Glutamatergic neuron (in vitro differentiated cells): ENCODE data around the gene KRTAP10-1. TPM values are rescaled to one million over a fixed set of nuclear protein-coding genes. Genes with fewer than 3 reads are reported as not detected.

Experiments used
- DNase-seq: peaks from one replicate; pipeline ENCODE4 v3.0.0; 2022
- H3K27ac Mint-ChIP-seq: one replicate; pipeline ENCODE4 v1.8.0; 2020; ENCODE audit warnings: mild to moderate bottlenecking, mixed read lengths, inconsistent platforms; ENCODE audit not compliant: unreplicated experiment
- H3K27me3 Mint-ChIP-seq: one replicate; pipeline ENCODE4 v1.8.0; 2020; ENCODE audit warnings: mild to moderate bottlenecking, moderate library complexity, mixed read lengths, inconsistent platforms; ENCODE audit not compliant: unreplicated experiment
- H3K36me3 Mint-ChIP-seq: one replicate; pipeline ENCODE4 v1.8.0; 2020; ENCODE audit warnings: mild to moderate bottlenecking, mixed read lengths, inconsistent platforms; ENCODE audit not compliant: unreplicated experiment
- H3K4me1 Mint-ChIP-seq: one replicate; pipeline ENCODE4 v1.8.0; 2020; ENCODE audit warnings: mild to moderate bottlenecking, low read depth, mixed read lengths, inconsistent platforms; ENCODE audit not compliant: unreplicated experiment
- H3K4me3 Mint-ChIP-seq: one replicate; pipeline ENCODE4 v1.8.0; 2020; ENCODE audit warnings: mild to moderate bottlenecking, mixed read lengths, inconsistent platforms; ENCODE audit not compliant: unreplicated experiment
- H3K9me3 Mint-ChIP-seq: one replicate; pipeline ENCODE4 v1.8.0; 2020; ENCODE audit warnings: mild to moderate bottlenecking, moderate library complexity, mixed read lengths, inconsistent platforms; ENCODE audit not compliant: unreplicated experiment
- total RNA-seq: library from RNA; stranded (reverse); fragmentation: NEBNext Ultra II Directional; extraction: Animal tissue kit (Norgen Biotek cat#: 25700); gene quantifications from one replicate; pipeline ENCODE4 v1.2.1, GENCODE V29; 2021; ENCODE audit not compliant: unreplicated experiment
- TF ChIP-seq, protein P1 (sequence below): fragments of 200-600 bp; sonication (generic); IDR thresholded peaks from one replicate; pipeline ENCODE4 v1.5.0; 2021; ENCODE audit not compliant: partially characterized antibody, unreplicated experiment

KRTAP10-1 gene
- total RNA-seq, 1 donor from 2014 or later = not detected

DNA sequence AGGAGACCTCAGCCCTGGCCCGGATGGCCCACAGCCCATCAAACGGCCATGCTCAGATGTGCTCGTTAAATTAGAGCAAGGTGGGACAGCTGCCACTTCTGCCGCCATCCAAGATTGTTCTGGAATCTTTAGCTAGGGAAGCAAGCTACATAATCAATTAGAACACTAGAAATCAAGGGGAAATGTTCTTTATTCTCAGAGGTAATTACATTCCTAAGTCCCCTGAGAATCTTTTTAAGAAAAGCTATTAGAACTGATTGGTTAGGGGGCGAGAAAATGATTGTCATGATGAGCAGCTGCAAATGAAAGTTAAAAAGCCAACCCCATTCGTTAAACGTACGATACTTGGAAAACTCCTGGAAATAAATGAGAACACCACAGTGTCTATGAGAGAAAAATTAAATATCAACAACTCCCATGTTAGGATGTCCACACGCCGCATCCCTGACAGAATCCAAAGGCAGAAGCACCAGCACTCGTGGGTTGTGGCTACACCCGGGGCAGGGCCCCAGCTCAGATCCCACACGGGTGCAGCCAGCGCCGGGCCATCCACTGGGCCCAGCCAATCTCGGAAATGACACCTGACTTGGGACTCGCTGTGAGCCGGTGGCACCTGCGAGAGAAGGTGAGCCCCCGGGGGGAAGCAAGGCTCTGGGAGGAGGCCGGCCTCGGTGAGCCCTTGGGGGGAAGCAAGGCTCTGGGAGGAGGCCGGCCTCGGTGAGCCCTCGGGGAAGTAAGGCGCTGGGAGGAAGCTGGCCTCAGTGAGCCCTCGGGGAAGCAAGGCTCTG lies 37.6 kb downstream of the KRTAP10-1 start:
- Mint-ChIP-seq H3K4me3 (no peak overlapping the region), H3K27ac (no peak overlapping the region), H3K4me1 (peaks cover 11% of the 10 kb centered on the region), H3K36me3 (no peaks in the 10 kb centered on the region), H3K9me3 (peaks cover 1% of the 10 kb centered on the region), H3K27me3 (no peaks in the 10 kb centered on the region)
- TF ChIP-seq, protein P1, sequence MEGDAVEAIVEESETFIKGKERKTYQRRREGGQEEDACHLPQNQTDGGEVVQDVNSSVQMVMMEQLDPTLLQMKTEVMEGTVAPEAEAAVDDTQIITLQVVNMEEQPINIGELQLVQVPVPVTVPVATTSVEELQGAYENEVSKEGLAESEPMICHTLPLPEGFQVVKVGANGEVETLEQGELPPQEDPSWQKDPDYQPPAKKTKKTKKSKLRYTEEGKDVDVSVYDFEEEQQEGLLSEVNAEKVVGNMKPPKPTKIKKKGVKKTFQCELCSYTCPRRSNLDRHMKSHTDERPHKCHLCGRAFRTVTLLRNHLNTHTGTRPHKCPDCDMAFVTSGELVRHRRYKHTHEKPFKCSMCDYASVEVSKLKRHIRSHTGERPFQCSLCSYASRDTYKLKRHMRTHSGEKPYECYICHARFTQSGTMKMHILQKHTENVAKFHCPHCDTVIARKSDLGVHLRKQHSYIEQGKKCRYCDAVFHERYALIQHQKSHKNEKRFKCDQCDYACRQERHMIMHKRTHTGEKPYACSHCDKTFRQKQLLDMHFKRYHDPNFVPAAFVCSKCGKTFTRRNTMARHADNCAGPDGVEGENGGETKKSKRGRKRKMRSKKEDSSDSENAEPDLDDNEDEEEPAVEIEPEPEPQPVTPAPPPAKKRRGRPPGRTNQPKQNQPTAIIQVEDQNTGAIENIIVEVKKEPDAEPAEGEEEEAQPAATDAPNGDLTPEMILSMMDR = no peak
- DNase-seq = no peak

DNA sequence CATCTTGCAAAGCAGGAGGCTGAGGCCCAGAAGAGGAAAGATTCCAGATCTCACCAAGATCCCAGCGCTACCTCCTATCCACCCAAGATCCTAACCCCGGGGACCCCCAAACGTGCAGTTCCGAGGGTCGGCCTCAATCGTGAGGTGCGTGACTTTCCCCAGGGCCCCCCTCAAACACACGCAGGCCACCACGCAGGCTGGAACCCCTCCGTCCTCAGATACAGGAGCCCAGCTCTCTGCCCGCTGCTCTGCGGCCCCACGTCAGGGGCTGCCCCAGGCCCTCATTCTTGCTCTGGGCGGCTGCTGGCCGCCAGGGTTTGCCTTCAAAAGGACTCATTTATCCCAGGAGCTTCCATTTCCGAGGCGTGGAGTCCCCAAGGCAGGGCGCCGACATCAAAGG lies 39.9 kb downstream of the KRTAP10-1 start:
- peak; percentile 6 for DNase-seq
- H3K27ac Mint-ChIP-seq = no peak overlapping the region
- TF ChIP-seq, protein P1 = no peak
- H3K9me3 Mint-ChIP-seq = peaks cover 4% of the 10 kb centered on the region
- peaks cover 6% of the 10 kb centered on the region for H3K36me3 Mint-ChIP-seq
- no peak overlapping the region for H3K4me3 Mint-ChIP-seq
- H3K4me1 Mint-ChIP-seq = peaks cover 16% of the 10 kb centered on the region
- H3K27me3 Mint-ChIP-seq = peaks cover 2% of the 10 kb centered on the region

DNA sequence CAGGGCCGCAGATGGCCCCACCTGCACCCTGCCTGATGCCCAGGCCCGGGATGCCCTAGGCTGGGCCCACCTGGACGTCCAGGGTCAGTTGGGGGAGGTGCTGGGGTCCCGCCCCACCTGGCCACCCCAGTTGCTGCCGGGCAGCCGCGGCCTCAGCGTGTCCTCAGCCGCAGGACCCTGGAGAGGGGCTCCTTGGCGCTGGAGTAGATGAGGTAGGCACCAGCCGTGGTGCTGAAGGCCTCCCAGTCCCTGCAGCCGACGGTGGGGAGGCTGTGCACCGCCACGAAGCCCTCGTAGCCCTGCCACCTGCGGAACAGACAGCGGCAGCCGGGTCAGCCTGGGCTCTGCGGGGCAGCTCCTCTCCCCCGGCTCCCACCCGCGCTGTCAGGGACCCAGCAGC lies 40.4 kb downstream of the KRTAP10-1 start:
- peaks cover 16% of the 10 kb centered on the region for H3K4me1 Mint-ChIP-seq
- peaks cover 4% of the 10 kb centered on the region for H3K9me3 Mint-ChIP-seq

DNA sequence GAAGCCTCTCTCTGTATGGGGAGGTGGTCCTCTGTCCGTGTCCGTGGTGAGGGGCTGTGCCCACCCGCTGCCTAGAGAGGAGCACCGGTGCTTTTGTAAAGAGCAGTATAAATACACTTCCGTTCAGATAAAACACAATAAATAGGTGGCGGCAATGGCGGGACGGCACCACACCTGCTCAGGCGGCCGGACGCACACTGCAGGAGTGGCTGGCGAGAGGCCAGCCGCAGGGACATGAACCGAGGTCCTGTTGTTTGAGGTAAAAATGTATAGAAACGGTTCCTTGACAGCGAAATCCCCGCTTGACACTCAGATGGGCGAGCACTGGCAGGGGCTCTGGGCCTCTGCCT lies 40.8 kb downstream of the KRTAP10-1 start:
- H3K36me3 Mint-ChIP-seq = peaks cover 6% of the 10 kb centered on the region
- H3K9me3 Mint-ChIP-seq = peaks cover 4% of the 10 kb centered on the region
- H3K27me3 Mint-ChIP-seq = peaks cover 2% of the 10 kb centered on the region
- no peak overlapping the region for H3K27ac Mint-ChIP-seq
- TF ChIP-seq, protein P1 = no peak
- DNase-seq = no peak
- H3K4me1 Mint-ChIP-seq = peaks cover 16% of the 10 kb centered on the region
- H3K4me3 Mint-ChIP-seq = no peak overlapping the region

More for the DNA sequence above, 40.4 kb downstream of the KRTAP10-1 start:
- H3K27me3 Mint-ChIP-seq = peaks cover 2% of the 10 kb centered on the region
- H3K36me3 Mint-ChIP-seq = peaks cover 6% of the 10 kb centered on the region
- TF ChIP-seq, protein P1 = no peak
- no peak overlapping the region for H3K4me3 Mint-ChIP-seq
- H3K27ac Mint-ChIP-seq = no peak overlapping the region
- DNase-seq = no peak
